ENCODE results near the gene GALNT7.

GRCh38 chr4:173330590-173330989 lies 162.0 kb downstream of the GALNT7 start:
- TF ChIP-seq CTCF (IDR thresholded peaks at IDR 0.05; ENCODE audit: extremely low read depth in 1 of 2, insufficient read depth in 1 of 2, low read depth in 1 of 2, low read length in 2 of 2) = no peak
- TF ChIP-seq POLR2A (IDR thresholded peaks at IDR 0.05; ENCODE audit: low read depth, low read length) = peak; percentile 38
- TF ChIP-seq GATA2 (IDR thresholded peaks at IDR 0.05; ENCODE audit: insufficient read depth, insufficient read length, low read depth, low read length) = no peak
- TF ChIP-seq EZH2 (IDR thresholded peaks at IDR 0.05; ENCODE audit: borderline replicate concordance, low read depth, low read length, severe bottlenecking) = no peak
- TF ChIP-seq POLR2AphosphoS5 (IDR thresholded peaks at IDR 0.05; ENCODE audit: insufficient read depth, low read depth, low read length) = no peak
- no peak for TF ChIP-seq MAX (IDR thresholded peaks at IDR 0.05; ENCODE audit: insufficient read depth, insufficient read length)
- TF ChIP-seq MYC (IDR thresholded peaks at IDR 0.05; ENCODE audit: low read depth, low read length) = no peak
- no peak for TF ChIP-seq JUN (IDR thresholded peaks at IDR 0.05; ENCODE audit: borderline replicate concordance, insufficient read depth, insufficient read length, low read depth)
- no peak for TF ChIP-seq FOS (IDR thresholded peaks at IDR 0.05; ENCODE audit: borderline replicate concordance, insufficient read depth, low read length)

Measured in endothelial cell of umbilical vein (primary cell).